ENCODE data around the gene CCSER1.
"Not testable (repeated sequence)": the region's sequence is repeated elsewhere in the genome, so short reads cannot be mapped to it uniquely, and the experiment has no call there.

Gene CCSER1

DNA sequence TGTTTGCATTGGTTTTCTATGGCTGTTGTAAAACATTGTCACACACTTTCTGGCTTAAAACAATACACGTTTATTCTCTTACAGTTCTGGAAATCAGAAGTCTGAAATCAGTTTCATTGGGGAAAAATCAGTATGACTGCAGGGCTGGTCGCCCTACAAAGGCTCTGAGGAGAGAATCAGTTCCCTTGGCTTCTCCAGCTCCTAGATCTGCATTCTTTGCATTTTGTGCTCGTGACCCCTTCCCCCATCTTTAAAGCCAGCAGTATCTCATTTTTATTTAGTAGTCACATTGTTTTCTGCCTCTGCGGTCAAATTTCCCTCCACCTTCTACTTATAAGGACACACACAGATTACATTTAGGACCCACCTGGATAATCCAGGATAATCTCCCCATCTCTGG lies 1326.9 kb downstream of the CCSER1 start:
- no peak for DNase-seq

DNA sequence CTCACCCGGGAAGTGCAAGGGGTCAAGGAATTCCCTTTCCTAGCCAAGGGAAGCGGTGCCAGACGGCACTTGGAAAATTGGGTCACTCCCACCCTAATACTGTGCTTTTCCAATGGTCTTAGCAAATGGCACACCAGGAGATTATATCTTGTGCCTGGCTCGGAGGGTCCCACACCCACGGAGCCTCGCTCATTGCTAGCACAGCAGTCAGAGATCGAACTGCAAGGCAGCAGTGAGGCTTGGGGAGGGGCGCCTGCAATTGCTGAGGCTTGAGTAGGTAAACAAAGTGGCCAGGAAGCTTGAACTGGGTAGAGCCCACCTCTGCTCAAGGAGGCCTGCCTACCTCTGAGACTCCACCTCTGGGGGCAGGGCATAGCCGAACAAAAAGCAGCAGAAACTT lies 1335.4 kb downstream of the CCSER1 start:
- DNase-seq, result not testable (repeated sequence)

DNA sequence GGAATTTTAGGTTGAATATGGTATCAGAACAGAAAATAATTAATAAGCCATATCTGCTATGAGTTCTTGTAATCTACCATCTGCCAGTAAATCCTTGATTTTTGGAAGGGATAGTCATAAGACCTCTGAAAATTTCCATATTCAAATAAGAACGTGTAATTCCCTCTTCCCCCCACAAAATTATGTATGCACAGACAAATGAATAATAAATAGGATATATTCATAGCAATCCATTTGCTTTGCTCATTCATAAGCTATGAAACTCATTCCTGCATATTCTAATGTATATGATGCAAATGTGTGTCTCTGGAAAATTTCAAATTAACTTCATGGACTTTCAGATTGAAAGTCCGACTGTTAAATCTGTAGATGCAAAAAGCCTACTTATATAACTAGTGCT lies 1343.5 kb downstream of the CCSER1 start:
- DNase-seq, result no peak

DNA sequence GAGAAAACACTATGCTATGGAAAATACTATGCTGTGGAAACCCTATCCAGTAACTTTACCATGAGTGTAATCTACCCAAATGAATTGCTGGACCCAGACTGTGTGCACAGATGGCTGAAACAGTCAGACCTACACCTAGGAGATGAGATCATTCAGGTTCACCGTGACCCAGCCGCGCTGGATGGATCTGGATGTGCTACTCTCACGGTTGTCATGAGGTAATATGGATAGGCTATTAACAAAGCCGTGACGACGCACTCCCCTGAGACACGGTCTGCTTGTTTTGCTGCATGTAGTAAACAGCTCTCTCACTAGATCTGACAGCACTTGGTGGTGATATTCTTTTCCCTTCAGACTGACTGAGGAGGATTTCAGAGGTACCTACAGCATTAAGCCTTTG lies 1344.1 kb downstream of the CCSER1 start:
- no peak for DNase-seq

DNA sequence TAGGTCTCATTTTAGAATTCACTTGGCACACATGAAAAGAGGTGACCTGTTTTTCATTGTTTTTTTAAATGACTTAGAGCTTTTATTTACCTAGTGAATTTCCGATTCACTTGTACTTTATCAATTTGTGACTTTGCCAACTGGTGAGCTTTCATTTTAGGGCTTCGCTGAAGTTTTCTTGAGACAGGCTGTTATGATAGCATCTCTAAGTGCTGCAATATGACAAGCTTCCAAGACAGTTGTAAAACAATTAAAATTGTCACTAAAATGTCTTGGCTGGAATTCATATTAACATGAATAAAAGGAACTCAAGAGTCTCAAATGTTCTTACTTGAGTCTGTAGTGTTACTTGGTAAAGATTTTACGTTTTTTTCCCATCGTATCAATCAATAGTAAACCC lies 1344.9 kb downstream of the CCSER1 start:
- DNase-seq, result no peak

DNA sequence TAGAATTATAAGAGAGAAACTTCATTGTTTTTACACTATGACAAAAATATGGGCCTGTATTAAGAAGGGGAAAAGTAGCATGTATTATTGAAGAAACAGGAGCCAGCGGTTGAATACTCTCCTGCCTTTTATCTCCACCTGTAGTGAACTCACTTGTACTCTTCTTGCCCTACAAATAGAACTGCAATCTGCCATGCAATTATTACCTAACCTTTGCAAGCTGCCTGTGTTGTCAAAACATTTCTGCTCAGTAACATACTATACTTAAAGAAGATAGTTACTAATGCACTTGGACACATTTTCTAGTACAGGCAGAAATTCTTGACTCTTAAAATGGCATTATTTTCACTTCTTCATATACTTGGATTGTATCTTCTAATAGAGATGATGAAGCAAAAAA lies 1358.2 kb downstream of the CCSER1 start:
- no peak for DNase-seq

DNA sequence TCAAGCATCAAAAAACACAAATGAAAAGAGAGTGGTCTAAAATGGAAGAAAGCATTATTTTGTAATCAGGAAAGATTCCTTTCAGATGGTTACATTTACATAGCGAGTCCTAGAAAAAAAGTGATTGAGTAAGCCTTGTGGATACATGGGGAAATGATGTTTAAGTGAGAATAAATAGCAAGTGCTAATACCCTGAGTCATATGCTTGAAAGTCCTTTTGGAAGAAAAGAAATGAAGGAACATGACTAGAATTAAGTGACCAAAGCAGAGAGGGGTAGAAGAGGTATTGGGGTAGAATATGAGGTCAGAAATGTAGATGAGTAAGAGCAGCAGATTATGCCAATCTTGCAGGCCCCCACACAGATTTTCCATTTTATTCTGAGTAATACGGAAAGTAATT lies 1361.8 kb downstream of the CCSER1 start:
- no peak for DNase-seq

DNA sequence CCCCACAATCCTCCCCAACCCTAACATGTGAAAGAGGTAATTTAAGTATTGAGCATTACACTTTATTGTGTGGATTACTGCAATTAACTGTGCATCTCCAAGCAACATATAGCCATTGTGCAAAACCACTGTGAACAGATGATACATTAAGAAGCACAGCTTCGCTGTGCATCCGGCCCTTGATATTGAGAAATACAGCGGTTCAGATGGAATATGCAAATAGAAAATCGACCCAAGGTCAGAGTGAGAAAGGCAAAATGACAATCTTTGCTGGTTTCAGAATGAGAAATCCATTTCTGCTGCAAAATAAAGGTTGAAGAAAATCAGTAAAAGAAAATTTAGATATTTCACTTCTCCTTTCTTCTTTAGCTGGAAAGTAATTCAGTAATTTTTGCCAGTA lies 1370.7 kb downstream of the CCSER1 start:
- no peak for DNase-seq

DNA sequence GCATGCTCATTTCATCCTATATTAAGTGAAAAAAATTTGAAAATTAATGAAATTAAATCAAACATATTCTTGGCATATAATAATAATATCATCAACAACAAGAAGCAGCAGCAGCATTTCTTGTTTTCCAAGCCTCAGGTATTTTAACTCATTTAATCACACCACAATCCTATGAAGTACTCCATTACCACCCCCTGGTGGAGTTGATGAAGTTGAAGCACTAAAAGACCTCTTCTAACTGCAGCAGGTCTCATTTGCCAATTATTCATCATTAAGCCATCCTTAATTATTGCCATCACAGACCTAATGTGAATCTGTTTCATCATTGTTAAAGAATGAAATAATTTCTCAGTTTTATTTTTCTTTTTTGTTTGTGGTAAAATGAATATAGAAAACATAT lies 1375.2 kb downstream of the CCSER1 start:
- DNase-seq, result no peak

DNA sequence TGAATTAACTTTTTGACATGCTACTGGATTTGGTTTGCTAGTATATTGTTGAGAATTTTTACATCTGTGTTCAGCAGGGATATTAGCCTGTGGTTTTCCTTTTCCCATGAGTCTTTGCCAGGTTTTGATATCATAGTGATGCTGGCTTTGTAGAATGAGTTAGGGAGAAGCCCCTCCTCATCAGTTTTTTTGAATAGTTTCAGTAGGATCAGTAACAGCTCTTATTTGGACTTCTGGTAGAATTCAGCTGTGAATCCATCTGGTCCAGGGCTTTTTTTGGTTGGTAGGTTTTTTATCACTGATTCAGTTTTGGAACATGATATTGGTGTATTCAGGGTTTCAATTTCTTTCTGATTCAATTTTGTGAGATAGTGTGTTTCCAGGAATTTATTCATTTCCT lies 1386.1 kb downstream of the CCSER1 start:
- DNase-seq, result no peak

DNA sequence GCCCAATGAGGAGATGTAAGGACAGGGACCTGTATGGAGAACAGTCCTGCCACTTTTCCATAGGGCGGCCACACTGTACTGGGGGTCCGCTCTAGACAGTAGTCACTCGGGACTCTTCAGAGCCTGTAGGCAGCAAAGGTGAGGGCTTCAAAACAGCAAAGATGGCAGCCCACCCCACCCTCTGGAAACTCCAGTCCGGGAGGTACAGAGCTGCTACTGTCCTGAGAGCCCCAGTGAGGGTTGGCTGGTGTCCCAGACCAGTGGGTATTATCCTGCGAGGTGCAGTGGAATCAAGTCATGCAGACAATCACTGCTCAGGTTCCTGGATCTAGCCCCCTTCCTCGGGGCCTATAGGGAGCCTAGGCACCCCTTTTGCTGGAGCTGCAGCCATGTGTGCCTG lies 1392.0 kb downstream of the CCSER1 start:
- DNase-seq, result no peak

DNA sequence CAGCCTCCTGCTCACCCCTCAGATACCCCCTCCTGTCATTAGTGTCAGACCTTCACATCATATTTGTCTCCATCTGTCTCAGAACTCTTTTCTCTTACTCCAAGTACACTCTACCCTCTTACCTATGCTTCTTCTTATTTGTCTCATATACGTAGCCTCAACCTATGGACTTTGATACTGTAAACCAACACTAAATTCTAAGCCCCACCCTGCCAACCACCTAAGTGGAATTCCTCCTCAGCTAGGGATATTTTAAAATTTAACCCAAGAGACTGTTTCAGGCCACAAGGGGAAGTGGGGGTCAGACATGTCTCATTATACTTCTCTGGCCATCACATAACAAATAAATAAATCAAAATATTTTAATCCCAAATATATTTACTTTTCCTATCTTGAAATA lies 1398.4 kb downstream of the CCSER1 start:
- no peak for DNase-seq

DNA sequence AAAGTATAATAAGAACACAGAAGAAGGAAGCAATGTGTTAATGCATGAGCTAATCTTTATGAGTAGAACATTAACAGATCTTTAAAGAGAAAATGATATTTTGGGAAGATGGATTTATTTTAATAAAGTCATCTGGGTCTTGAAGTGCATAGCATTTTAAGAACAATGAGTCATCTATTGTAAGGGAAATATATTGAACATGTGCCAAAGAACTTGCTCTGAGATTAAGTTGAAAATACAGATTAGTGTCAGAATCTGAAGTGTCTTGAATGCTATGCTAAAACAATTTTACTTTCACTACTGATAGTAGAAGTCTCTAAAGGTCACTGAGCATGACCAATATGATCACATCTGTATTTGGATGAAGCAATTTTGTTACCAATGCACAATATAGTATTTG lies 1399.9 kb downstream of the CCSER1 start:
- no peak for DNase-seq

DNA sequence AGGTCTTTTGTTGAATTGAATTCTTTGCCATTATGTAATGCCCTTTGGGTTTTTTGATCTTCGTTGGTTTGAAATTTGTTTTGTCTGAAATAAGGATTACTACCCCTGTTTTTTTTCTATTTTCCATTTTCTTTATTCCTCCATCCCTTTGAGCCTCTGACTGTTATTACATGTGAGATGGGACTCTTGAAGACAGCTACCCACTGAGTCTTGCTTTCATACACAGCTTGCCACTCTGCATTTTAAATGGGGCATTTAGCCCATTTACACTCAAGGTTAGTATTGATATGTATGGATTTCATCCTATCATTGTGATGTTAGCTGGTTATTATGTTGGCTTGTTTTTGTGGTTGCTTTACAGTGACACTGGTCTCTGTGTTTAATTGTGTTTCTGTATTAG lies 1440.4 kb downstream of the CCSER1 start:
- DNase-seq, result no peak

DNA sequence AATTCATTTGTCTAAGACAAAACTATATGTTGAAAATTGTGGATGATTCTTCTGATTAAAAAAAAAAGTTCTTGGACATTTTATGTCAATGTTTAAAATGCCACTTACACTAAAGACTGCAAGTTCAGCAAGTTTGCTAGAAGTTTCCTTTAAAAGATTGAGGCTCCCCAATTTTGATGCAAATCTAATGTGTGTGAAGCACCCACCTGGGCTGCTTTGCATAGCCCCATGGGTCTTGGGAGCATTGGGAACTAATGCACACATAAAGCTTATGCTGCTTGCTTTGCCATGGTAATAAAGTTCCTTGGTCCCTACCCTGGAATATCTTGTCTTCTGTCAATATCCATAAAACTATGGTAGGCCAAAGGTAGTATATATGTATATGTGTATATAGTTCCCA lies 1450.7 kb downstream of the CCSER1 start:
- no peak for DNase-seq

DNA sequence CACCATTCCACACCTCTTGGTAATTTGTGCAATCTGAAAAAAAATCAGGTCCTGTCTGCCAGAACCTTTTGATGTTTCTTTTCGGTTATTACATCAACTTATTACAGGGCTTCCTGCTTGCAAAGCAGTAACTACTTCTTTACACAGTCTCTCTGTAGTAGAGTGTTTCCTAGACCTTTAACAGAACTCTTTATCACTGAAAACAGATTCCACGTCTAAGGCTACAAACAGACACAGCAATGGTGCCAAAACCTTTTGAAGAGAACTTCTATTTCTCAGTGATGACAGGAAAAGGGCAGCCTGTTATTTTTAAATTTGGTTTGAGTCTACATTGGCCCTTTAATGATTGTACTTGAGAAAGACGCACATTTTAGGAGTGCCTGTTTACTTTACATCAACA lies 1463.1 kb downstream of the CCSER1 start:
- no peak for DNase-seq

DNA sequence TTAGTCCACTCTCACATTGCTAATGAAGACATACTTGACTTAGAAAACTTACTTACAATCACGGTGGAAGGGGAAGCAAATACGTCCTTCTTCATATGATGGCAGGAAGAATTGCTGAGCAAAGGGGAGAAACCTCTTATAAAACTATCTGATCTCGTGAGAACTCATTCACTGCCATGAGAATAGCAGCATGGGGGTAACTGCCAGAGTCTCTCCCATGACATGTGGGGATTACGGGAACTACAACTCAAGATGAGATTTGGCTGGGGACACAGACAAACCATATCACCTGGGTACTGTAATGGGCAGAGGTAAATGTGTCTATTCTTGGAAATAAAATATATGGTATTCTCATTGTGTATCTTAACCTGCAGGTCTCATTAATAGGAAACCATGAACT lies 1464.9 kb downstream of the CCSER1 start:
- no peak for DNase-seq

DNA sequence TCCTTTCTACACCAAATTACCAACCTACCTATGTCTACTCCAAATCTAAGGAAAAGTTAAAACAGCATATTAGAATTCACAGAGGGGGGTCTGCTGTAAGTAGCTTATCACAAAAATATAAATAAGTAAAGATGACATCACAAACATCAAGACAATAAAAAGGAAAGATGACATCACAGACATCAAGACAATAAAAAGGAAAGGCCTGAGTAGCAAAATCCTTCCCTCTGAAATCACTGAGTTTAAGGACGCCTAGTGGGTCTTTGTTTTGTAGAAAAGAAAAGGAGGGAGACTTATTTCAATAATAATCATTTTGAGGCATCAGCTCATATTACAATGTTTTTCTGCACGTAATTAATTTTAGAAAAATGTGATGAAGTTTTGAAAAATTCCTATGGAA lies 1469.5 kb downstream of the CCSER1 start:
- DNase-seq, result no peak

DNA sequence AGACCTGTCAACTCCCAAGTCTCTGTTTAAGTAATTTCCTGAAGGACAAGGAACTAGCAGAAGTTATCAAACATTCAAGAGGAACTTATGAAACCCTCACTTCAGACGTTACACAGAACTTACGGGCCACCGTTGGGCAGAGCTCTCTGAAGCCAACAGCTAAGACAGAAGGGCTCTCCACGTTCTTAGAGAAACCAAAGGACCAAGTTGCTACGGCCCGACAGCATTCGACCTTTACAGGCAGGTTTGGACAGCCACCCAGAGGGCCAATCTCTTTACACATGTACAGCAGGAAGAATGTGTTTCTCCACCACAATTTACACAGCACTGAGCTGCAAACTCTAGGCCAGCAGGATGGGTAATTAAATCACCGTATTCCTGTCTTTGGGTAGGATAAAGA lies 1471.5 kb downstream of the CCSER1 start:
- DNase-seq, result no peak

DNA sequence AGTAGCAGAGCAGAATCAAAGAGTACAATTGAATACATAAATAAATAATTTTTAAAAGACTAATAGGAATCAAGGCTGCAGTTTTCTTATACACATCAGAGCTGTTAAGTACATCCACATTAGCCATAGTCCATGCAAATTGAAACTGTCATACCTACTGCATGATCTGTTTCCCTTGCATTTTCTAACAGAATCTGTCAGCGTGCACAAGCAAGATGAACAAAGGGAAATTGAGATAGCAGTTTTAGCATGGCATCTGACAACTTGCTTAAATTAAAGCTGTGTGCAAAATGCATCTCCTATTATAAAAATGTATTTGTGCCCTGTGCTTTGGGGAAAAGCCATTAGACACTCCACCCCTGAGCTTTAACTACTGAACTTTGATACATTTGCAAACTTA lies 1473.1 kb downstream of the CCSER1 start:
- no peak for DNase-seq

DNA sequence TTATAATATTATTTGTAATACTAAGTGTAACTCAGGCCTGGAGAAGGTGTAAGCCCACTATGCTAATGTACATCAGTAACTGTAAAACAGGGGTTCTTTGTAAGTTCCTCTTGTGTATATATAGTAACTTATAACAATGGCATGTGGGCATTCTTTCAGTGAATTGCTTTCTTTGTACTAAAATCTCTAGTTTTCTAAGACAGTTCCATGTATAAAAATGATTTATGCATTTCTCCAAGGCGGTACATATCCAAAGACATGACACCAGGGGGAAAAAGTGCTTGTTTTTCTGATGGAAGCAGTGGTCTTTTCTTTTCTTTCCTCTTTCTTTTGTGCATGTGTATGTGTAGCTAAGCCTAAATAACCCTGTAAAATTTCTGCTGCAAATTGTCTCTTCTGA lies 1474.2 kb downstream of the CCSER1 start:
- no peak for DNase-seq

DNA sequence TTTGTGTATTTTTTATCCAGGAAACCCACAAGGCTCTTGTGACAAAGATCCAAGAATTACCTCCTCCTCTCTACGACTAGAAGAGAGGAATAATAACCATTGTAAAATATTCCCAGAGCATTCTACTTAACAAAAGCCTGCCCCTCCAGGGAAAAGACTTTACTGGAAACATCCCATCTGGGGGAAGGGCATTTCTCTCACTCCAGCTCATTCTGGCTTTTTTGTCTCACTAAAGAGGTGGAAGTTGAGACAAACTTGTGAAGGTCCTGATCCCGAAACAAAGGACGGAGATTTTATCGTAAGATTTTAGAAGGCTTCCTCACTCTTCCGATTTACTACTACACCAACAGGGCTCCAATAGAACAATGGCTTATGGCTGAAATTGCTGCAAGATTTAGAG lies 1484.6 kb downstream of the CCSER1 start:
- DNase-seq, result no peak

DNA sequence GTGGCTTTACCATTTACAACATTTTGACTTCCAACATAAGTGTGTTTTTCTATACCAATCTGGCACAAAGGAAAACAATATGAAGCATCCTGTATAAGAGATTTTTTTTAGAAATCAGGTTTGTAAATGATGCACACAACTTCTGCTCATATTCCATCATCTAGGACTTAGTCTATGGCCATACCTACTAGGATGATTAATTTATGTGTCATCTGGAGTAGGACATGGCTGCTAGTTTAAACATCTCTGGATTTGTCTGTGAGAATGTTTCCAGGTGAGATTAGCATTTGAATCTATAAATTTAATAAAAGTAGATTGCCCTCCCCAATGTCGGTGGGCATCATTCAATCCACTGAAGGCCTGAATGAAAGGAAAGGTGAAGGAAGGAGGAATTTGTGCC lies 1493.8 kb downstream of the CCSER1 start:
- DNase-seq, result no peak

DNA sequence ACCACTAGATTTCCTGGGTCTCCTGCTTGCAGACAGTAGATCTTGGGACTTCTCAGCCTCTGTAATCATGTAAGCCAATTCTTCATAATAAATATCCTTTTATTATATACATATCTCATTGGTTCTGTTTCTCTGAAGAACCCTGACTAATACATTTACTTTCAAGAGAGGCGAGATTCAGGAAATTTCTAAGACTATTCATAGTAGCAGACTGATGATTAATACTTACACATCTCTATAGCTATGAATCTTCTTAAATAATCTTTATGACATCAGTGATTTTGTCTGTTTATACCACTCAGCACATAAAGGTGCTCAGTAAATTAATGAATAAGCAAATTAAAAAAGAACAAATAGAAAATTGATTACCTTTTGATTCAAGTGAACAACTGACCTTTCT lies 1494.3 kb downstream of the CCSER1 start:
- DNase-seq, result no peak

DNA sequence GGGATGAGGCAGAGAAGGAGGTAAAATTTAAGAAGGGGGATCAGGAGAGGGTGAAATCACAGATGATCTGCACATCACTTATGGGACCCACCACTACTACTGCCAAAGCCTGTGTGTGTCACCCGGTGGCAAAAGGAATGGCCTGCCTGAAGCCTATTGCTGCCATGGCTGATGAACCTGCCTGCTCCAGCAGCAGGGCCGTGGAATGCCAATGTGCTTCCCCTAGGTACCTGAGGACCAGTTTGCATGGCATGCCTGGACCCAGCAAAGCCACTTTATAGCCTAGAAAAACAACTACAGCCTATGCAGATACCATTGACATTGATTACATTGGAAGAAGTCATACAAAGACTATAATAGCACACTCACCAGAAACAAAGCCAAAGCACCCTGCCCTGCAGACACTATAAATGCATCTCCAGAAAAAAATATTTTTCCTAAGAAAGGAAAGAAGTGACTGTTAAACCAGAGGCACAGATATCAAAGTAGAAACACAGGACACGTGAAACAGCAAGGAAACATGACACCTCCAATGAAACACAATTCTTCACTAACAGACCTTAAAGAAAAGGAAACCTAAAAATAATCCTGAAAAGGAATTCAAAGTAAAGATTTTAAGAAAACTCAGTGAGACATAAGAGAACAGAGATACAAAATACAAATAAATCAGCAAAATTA lies 1495.9 kb downstream of the CCSER1 start:
- no peak for DNase-seq

DNA sequence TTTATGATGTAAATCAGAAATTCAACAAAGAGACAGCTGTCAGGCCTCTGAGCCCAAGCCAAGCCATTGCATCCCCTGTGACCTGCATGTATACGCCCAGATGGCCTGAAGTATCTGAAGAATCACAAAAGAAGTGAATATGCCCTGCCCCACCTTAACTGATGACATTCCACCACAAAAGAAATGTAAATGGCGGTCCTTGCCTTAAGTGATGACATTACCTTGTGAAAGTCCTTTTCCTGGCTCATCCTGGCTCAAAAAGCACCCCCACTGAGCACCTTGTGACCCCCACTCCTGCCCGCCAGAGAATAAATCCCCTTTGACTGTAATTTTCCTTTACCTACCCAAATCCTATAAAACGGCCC lies 1496.4 kb downstream of the CCSER1 start:
- DNase-seq, result not testable (repeated sequence)
